MM.1S (cell line): ENCODE results near the gene CACNA1G.

Source experiments
- EZH2 ChIP-seq: fragments of 300-600 bp; sonication (generic); optimal IDR thresholded peaks from 2 replicates; pipeline ENCODE3; 2017; ENCODE audit warnings: low read depth, mild to moderate bottlenecking, antibody characterized with exemption, low read length, mixed read lengths
- EZH2phosphoT487 ChIP-seq: fragments of 300-600 bp; sonication (generic); IDR thresholded peaks from 2 replicates; pipeline ENCODE4 v1.6.1; 2018; ENCODE audit warnings: antibody characterized with exemption, low read length
- TF ChIP-seq, protein P1 (sequence below): fragments of 300-600 bp; sonication (generic); IDR thresholded peaks from 2 replicates; pipeline ENCODE4 v1.5.1; 2016; ENCODE audit warnings: antibody characterized with exemption, low read length, mixed read lengths

DNA sequence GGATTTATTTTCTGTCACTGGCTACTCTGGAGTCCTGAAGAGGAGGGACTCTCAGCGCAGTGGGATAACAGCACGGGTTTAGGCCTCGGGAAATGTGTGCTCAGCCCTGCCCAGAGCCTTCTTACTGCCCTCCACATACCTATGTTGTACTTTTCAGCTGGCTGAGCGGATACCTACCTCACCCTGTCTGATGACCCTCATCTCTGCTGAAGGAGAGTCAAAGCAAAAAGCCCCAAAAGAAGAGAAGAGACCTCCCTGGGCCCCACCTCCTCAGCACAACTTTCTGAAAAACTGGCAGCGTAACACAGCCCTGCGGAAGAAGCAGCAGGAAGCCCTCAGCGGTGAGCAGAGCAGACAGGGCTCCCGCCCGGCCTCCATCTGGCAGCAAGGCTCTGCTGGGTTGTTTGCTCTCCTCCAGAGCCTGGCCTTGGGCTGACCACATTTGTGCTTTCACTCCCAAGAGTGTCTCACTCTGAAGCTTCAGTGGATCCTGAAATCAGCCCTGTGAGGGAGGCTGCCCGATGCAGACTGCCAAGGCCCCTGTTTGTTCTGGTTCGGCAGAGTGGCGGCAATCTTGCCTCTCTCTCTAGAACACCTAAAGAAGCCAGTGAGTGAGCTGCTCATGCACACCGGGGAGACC lies 42.0 kb upstream of the CACNA1G start:
- TF ChIP-seq, protein P1, sequence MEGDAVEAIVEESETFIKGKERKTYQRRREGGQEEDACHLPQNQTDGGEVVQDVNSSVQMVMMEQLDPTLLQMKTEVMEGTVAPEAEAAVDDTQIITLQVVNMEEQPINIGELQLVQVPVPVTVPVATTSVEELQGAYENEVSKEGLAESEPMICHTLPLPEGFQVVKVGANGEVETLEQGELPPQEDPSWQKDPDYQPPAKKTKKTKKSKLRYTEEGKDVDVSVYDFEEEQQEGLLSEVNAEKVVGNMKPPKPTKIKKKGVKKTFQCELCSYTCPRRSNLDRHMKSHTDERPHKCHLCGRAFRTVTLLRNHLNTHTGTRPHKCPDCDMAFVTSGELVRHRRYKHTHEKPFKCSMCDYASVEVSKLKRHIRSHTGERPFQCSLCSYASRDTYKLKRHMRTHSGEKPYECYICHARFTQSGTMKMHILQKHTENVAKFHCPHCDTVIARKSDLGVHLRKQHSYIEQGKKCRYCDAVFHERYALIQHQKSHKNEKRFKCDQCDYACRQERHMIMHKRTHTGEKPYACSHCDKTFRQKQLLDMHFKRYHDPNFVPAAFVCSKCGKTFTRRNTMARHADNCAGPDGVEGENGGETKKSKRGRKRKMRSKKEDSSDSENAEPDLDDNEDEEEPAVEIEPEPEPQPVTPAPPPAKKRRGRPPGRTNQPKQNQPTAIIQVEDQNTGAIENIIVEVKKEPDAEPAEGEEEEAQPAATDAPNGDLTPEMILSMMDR = no peak
- no peak for TF ChIP-seq EZH2
- no peak for TF ChIP-seq EZH2phosphoT487
